Smooth muscle cell (in vitro differentiated cells): ENCODE measurements around the gene PRDM1. TPM values are rescaled to one million over a fixed set of nuclear protein-coding genes. Genes with fewer than 3 reads are reported as not detected.

ENCODE experiments used
- DNase-seq: peaks from one replicate; lab custom pipeline; 2025; ENCODE audit not compliant: unreplicated experiment; lab: John Stamatoyannopoulos, UW
- H2AFZ ChIP-seq: fragments of 200-600 bp; sonication (generic); 2 replicates; pipeline ENCODE4 v1.6.0; 2016; ENCODE audit warnings: antibody characterized with exemption, low read depth, mild to moderate bottlenecking
- H3F3A ChIP-seq: fragments of 200-600 bp; sonication (generic); 2 replicates; pipeline ENCODE4 v1.6.0; 2017; ENCODE audit warnings: antibody characterized with exemption, low read depth
- H3K27ac ChIP-seq: fragments of 200-600 bp; sonication (generic); 2 replicates; pipeline ENCODE4 v1.5.1; 2016; ENCODE audit warnings: low read depth, mild to moderate bottlenecking
- H3K27me3 ChIP-seq: fragments of 200-600 bp; sonication (generic); 2 replicates; pipeline ENCODE4 v1.6.1; 2016; ENCODE audit warnings: low read depth, mild to moderate bottlenecking
- H3K36me3 ChIP-seq: fragments of 200-600 bp; sonication (generic); 2 replicates; pipeline ENCODE4 v1.5.1; 2016; ENCODE audit warnings: low read depth
- H3K4me1 ChIP-seq: fragments of 200-600 bp; sonication (generic); 2 replicates; pipeline ENCODE4 v1.5.1; 2016; ENCODE audit warnings: low read depth
- H3K4me2 ChIP-seq: fragments of 200-600 bp; sonication (generic); 2 replicates; pipeline ENCODE4 v1.6.0; 2016; ENCODE audit warnings: mild to moderate bottlenecking
- H3K4me3 ChIP-seq: fragments of 200-600 bp; sonication (generic); 2 replicates; pipeline ENCODE4 v1.5.1; 2016; ENCODE audit warnings: mild to moderate bottlenecking
- H3K79me2 ChIP-seq: fragments of 200-600 bp; sonication (generic); 2 replicates; pipeline ENCODE4 v1.6.0; 2016; ENCODE audit warnings: low read depth, mild to moderate bottlenecking
- H3K9ac ChIP-seq: fragments of 200-600 bp; sonication (generic); 2 replicates; pipeline ENCODE4 v1.6.0; 2016; ENCODE audit warnings: low read depth
- H3K9me3 ChIP-seq: fragments of 200-600 bp; sonication (generic); replicated peaks from 2 replicates; pipeline ENCODE4 v1.5.1; 2016; ENCODE audit warnings: low read depth
- H4K20me1 ChIP-seq: fragments of 200-600 bp; sonication (generic); 2 replicates; pipeline ENCODE4 v1.6.0; 2016; ENCODE audit warnings: low read depth
- CTCF ChIP-seq: fragments of 200-600 bp; sonication (generic); IDR thresholded peaks from 2 replicates; pipeline ENCODE4 v1.5.1; 2017; ENCODE audit warnings: borderline replicate concordance, mild to moderate bottlenecking, antibody characterized with exemption; ENCODE audit not compliant: insufficient read depth, poor library complexity, severe bottlenecking
- WGBS: methylation state at CpG from one replicate; pipeline ENCODE4 v1.1.7; 2016; ENCODE audit warnings: low lambda C conversion rate; 5-methylcytosine and 5-hydroxymethylcytosine counted together
- polyA plus RNA-seq: library from polyadenylated mRNA; unstranded; fragments of >200 nt; fragmentation: Nextera tagmentation; extraction: Ambion mirVana; gene quantifications from 2 replicates; pipeline ENCODE4 v1.2.1, GENCODE V29; 2016
- total RNA-seq: library from RNA; depleted of rRNA; stranded (reverse); fragments of >200 nt; gene quantifications from 2 replicates; pipeline ENCODE4 v1.2.3, GENCODE V29; 2014

PRDM1 gene
- total and polyA plus RNA-seq, 2 experiments from 2014 or later, result 15.1 to 15.6 TPM

GRCh38 chr6:106086814-106087175, 659 bp downstream of the PRDM1 start:
- Histone ChIP-seq H3K9me3 (no peaks in the 10 kb centered on the region), H4K20me1 (peaks cover 20% of the 10 kb centered on the region), H3K27me3 (no peaks in the 10 kb centered on the region), H3K9ac (peak overlapping the region; percentile 3), H3K27ac (peak overlapping the region; percentile 66), H3K4me1 (peaks cover 51% of the 10 kb centered on the region), H3F3A (peaks cover 15% of the 10 kb centered on the region), H3K79me2 (peaks cover 41% of the 10 kb centered on the region), H2AFZ (peak overlapping the region; percentile 14), H3K4me2 (peak overlapping the region; percentile 98), H3K4me3 (peak overlapping the region; percentile 71), H3K36me3 (no peaks in the 10 kb centered on the region)
- no peak for DNase-seq
- no peak for TF ChIP-seq CTCF
- WGBS, result 52% methylated on average over 3 of the region's 3 CpGs

- H3K4me3 ChIP-seq, result peak overlapping the region; percentile 71
- peak overlapping the region; percentile 45 for H3K9ac ChIP-seq
- H2AFZ ChIP-seq, result peak overlapping the region; percentile 14
- H3K4me1 ChIP-seq, result peaks cover 51% of the 10 kb centered on the region
- H3K36me3 ChIP-seq, result no peaks in the 10 kb centered on the region
- peaks cover 44% of the 10 kb centered on the region for H3K79me2 ChIP-seq
- no peaks in the 10 kb centered on the region for H3K27me3 ChIP-seq
- no peak for DNase-seq
- H3K9me3 ChIP-seq, result no peaks in the 10 kb centered on the region
- H4K20me1 ChIP-seq, result peaks cover 22% of the 10 kb centered on the region
- TF ChIP-seq CTCF, result no peak
- peak overlapping the region; percentile 98 for H3K4me2 ChIP-seq
- H3F3A ChIP-seq, result peaks cover 15% of the 10 kb centered on the region
- WGBS, result 21% methylated on average over 13 of the region's 13 CpGs
- peak overlapping the region; percentile 66 for H3K27ac ChIP-seq
Measured at GRCh38 chr6:106087548-106088325, 1.6 kb downstream of the PRDM1 start.

GRCh38 chr6:106090001-106090400, 3.9 kb downstream of the PRDM1 start:
- H3K27ac ChIP-seq, result no peak overlapping the region
- H3K9ac ChIP-seq, result no peak overlapping the region

More at GRCh38 chr6:106090001-106090400, 3.9 kb downstream of the PRDM1 start:
- H3F3A ChIP-seq, result peaks cover 6% of the 10 kb centered on the region
- peaks cover 33% of the 10 kb centered on the region for H3K4me1 ChIP-seq
- peaks cover 31% of the 10 kb centered on the region for H4K20me1 ChIP-seq
- peak overlapping the region; percentile 71 for H3K4me3 ChIP-seq
- DNase-seq, result no peak
- peaks cover 56% of the 10 kb centered on the region for H3K79me2 ChIP-seq
- no peaks in the 10 kb centered on the region for H3K9me3 ChIP-seq
- peak overlapping the region; percentile 98 for H3K4me2 ChIP-seq
- H2AFZ ChIP-seq, result no peak overlapping the region
- no peaks in the 10 kb centered on the region for H3K27me3 ChIP-seq
- WGBS, result 82% methylated on average over 4 of the region's 4 CpGs
- no peak for TF ChIP-seq CTCF
- H3K36me3 ChIP-seq, result no peaks in the 10 kb centered on the region
